GM19438 (cell line): ENCODE data around the gene MCC.
A peak's percentile ranks its signal among the peaks of the same experiment; 100 is the strongest.

Experiments used
- ATAC-seq: cut with Tn5 transposase; IDR thresholded peaks from one replicate; pipeline ENCODE4 v1.9.1; 2021; ENCODE audit warnings: low read depth; ENCODE audit not compliant: unreplicated experiment

MCC gene

DNA sequence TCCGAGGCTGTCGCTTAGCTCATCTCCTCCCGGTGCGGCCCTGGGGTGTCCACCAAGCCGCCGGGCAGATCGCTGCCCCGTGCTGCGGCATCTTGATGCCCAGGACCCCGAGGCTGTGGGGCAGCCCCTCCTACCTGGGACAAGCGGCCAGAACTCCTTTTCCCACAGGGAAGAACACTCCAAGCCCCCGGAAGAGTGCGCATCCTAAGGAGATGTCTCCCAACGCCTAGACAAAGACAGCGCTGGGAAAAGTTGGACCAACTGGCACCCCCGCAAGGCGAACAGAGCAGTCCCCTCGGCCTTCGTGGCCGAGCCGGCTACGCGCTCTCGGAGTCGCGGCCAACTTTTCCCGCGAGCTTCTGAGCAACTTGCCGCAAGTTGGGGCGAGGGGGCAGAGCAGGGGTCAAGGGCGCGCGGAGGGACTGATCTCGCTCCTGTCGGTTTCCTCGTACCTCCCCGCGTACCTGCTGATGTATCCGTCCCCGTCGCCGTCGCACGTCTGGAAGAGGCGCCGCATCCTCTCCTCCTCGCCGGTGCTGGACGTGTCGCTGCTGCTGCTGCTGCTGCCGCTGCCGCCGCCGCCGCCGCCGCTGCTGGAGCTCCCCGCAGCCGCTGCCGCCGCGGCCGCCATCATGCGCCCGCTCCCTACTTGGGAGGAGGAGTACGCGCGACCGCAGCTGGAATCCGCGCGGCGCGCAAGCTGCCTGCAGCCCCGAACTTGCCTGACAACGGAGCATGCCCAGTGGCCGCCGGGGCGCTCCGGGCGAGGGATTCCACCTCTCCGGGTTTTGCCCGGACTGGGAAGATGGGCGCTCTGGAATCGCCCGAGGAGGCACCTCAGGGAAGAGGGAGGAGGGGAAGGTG, at the start of gene MCC:
TSS of gene MCC (minus strand) at position 673 of the 864 bp plus-strand sequence.
- ATAC-seq = no peak

DNA sequence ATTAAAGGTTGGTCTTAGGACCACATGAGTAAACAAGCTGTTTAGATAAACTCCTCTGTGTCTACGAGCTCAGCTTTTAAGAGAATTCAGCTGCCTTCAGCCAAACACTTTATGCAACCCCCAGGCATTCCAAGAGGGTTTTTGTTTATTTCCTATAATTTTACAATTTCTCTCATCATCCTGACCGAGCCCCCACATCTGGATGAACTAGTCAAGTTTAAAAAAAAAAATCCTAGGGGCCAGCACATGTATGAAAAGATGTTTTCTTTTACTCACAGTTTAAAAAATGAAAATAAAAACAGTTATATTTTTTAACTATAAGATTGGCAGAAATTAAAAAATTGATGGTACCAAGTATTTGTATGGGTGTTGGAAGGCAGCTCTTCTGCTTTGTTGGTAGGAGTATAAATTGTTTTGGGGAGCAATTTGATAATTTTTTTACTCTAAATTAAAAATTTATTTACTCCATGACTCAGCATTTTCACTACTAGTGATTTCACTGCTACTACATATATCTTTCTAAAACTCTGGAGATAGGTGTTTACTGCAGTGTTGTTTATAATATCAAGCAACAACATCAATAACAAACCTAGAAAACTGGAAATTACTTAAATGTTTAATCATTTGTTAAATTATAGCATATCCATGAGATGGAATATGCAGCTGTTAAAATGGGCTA, 43.4 kb upstream of the MCC start:
- ATAC-seq = no peak

DNA sequence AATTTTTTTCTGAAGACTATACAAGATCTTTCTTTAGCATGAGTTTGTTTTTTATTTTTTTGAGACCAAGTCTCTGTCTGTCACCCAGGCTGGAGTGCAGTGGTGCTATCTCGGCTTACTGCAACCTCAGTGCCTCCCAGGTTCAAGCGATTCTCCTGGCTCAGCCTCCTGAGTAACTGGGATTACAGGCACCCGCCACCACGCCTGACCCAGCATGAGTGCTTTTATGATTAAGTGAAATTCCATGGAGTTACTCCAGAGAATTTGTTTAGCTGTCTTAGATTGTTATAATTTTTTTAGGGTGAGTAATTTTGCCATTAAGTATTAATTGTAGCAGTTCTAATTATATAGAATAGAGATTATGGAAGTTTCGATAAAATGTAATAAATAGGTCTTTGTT, 39.5 kb upstream of the MCC start:
- no peak for ATAC-seq

DNA sequence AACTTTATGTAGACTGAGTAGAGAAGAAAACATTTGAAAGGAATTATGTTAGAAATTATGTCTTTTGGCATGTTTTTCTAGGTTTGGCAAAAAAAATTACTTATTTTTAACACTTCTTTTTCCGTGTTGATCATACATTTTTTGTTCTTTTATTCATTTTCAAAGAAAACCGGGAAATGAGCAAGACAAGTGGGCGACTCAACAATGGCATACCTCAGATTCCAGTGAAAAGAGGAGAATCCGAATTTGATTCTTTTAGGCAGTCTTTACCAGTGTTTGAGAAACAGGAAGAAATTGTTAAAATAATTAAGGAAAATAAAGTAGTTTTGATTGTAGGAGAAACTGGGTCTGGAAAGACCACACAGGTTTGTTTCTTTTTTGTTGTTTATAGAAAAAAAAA, 38.2 kb upstream of the MCC start:
- no peak for ATAC-seq

DNA sequence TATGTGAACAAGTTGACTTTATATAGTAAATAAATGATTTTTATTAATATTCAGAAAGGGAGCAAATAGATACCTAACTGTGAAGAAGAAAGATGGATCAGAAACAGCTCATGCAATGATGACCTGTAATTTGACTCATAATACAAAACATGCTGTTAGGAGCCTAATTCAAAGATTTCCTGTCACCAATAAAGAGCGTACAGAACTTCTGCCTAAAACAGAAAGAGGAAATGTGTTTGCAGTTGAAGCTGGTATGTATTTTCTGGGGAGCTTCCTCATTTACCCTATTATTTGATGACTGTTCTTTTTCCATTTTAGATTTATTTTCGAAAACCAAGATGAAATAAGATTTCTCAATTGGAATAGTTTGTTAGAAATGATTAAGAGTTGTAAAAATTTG, 36.7 kb upstream of the MCC start:
- ATAC-seq = no peak

DNA sequence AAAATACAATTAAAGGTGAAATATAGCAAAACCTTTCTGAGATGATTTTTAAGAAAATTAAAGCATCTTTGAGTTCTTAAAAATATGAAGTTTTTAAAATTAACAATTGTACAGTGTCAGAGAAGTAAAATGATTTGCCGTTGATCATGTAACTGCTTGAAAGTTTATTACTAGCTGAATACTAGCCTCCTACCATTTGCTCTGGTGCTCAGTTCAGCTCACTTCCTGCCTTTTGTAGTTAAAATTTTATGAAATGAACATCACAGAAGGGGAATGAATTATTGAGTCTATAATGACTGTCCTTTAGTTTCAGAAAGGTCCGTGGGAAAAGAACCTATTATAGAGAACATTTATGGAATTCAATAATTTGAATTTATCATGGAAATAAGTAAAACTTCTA, 34.9 kb upstream of the MCC start:
- no peak for ATAC-seq

DNA sequence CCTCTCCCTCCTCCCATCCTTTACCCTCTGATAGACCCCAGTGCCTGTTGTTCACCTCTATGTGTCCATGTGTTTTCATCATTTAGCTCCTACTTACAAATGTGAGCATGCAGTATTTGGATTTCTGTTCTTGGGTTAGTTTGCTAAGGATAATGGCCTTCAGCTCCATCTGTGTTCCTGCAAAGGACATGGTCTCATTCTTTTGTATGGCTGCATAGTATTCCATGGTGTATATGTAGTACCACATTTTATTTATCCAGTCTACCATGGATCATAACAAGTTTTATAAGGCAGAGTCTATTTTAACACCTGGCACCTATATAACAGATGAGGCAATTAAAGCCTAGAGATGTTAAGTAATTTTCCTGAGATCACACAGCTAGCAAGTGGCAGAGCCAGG, 32.6 kb upstream of the MCC start:
- ATAC-seq = no peak

DNA sequence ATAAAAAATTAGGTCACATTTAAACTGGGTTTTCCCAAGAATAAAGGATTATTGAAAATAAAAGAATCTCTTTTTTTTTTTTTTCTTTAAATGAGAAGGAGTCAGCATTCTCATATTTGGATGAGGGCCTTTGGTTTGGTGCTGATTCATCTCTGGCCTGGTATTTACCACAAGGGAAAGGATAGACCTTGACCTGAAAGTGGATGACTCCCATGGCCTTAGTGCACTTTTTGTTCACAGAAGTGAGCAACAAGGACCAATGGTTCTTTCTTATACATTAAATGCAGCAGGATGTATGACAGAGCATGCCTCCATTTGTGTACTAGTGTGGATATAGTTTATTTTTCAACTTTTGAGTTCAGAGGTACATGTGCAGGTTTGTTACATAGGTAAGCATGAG, 32.2 kb upstream of the MCC start:
- ATAC-seq = no peak

DNA sequence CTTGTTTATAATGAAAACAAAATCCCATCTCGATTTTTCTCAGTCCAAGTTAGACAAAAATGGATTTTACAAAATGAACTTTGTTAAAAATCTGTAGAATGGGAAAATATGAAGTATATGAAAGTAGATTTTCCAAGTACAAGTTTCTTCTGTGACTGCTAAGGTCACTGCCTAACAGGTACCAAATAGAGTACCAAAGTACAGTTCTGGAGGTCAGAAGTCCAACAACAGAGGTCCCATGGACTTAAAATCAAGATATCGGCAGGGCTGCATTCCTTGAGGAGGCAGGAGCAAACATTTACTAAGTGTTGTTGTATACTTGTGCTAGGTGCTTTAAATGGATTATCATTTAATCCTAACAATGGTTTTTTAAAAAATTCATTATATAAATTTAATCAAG, 31.2 kb upstream of the MCC start:
- no peak for ATAC-seq

DNA sequence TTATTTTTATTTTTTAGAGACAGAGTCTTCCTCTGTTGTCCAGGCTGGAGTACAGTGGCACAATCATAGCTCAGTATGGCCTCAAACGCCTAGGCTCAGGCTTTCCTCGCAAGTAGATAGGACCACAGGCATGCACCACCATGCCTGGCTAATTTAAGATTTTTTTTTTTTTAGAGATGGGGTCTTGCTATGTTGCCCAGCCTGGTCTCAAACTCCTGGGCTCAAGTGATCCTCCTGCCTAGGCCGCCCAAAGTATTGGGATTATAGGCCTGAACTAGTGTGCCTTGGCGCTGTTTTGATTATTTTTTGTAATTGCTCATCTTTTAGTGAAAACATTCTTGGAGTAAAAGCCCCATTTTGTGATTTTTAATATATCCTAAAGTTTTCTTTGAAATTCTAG, 30.6 kb upstream of the MCC start:
- no peak for ATAC-seq

DNA sequence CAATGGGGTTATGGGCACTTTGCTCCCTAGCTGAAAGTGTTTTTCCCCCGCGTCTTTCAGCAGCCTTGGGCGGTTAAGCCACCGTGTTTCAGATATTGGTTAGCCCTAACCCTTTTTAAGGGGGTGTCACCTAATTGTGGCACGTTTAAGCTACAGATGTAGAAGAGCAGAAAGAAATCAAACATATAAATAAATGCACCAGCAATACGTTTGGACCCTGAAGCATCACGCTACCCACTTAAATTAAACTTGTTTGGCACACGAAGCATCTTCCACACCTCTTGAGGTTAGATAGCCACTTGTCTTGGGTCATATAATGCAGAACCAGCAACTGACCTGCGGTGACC, 26.0 kb upstream of the MCC start:
- ATAC-seq = no peak

DNA sequence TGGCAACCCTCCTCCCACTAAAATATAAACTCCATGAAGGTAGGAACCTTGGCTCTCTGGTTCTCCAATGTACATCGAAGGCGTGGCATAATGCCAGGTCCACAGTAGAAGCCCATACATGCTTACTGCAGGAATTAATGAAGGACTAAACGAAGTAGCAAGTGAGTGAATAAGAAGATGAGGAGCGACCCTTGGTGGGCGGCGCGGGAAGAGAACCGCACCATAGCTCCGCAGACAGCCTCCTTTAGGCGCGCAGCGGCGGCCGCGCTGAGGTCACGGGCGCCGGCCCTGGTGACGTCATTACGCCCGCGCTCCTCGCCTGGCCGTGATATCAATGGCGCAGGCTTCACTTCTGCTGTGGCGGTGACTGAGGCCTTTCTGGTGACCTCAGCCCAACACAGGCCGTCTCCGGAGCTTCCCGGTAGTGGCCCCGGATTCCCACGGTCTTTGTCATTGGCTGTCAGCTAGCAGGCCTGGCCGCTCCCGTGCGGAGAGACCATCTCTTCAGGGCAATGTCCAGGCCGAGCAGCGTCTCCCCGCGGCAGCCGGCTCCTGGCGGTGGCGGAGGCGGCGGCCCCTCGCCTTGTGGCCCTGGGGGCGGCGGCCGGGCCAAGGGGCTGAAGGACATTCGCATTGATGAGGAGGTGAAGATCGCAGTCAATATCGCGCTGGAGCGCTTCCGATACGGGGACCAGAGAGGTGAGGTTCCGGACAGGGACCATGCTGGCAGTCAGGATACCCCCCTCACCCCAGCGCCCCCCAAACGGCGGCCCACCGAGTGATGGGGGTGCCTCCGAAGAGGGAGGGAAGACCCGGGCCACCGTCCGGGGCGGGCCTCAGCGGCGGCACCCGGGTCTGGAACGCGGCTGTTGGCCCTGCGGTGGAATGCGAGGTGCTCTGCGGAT, 25.4 kb upstream of the MCC start, which contains the start of gene YTHDC2:
TSS of gene YTHDC2 (plus strand) at position 311 of the 905 bp plus-strand sequence. CDS start at position 513, 202 bp downstream.
- ATAC-seq = peak; percentile 98

DNA sequence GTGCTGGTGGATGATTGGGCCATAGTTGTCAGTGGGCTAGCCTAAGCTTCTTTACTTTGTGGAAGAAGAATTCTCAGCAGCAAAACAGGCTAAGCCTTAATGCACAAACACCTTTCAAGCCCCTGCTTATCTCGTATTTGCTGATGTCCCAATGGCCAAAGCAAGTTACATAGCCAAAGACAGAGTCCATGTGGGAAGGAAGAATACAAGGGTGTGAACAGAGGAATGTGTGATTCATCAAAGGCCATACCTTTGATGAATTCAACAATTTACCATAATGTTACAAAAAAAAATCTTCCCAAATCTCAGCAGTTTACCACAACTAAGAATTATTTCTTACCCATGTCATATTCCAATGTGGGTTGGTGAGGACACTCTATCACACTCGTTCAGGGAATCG, 24.1 kb upstream of the MCC start:
- ATAC-seq = no peak

DNA sequence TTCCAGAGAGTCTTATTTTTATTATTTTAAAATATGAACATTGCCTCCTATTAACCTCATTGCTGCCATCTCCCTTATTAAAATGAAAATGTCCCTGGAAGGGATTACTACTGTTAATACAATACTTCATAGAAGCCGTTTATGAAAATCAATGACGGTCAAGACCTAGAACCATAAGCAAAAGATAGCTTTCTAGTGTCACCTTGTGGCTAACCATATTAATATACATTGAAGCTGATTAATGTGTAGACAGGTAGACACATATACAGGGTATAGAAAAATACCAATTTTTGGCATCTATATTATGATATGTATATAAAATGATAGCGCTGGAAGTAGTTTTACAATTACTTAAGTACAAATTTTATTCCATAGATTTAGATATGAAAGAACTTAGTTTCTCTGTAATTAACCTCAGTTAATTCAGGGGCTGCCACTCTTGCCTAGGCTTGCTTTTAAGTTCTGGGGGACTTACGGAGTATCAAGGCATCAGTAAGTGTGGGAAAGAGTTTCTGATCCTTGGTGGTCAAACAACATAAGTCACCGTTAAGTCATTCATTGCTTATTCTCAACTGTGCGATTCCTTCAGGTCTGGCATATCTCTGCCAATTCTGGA, 22.7 kb upstream of the MCC start:
- ATAC-seq = no peak

DNA sequence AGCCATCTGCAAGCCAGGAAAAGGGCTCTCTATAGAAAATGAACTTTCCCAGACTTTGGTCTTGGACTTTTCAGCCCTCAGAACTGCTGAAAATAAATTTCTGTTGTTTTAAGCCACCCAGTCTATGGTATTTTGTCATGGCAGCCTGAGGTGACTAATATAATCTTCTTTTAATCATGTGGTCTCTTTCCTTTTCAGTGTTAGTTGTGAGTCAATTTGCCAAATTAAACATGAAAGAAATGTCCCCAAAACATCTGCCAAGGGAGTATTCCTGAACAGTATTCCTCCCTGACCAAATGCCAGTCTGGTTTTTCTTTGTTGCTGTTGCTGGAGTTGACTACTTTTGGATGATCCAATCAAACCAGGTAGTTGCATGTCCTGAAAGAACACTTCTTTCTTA, 20.5 kb upstream of the MCC start:
- no peak for ATAC-seq

DNA sequence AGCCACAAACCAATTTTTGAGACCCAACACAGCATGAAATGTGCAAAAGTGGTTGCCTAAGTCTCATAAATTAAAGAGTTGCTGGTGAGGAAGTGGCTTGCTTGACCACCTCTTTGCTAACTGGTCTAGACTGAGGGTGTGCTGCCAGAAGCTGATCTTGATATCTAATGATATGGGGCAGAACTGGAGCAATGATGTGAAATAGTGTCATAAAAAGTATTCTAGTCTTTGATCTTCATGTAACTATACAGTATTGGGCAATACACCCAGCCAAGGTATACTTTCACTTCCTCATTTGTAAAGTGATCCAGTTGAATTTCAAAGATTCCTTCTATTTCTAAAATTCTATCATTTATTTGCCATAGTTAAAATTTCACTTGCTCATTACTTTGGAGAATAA, 19.3 kb upstream of the MCC start:
- ATAC-seq = no peak

DNA sequence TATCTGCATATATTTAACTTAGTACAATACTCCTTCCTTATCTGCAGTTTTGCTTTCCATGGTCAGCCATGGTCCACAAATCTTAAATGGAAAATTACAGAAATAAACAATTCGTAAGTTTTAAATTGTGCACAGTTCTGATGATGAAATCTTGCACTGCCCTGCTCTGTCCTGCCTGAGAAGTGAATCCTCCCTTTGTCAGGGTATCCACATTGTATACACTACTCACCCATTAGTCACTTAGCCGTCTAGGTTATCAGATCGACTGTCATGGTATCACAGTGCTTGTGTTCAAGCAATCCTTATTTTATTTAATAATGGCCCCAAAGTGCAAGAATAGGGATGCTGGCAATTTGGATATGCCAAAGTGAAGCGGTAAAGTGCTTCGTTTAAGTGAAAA, 16.9 kb upstream of the MCC start:
- no peak for ATAC-seq

DNA sequence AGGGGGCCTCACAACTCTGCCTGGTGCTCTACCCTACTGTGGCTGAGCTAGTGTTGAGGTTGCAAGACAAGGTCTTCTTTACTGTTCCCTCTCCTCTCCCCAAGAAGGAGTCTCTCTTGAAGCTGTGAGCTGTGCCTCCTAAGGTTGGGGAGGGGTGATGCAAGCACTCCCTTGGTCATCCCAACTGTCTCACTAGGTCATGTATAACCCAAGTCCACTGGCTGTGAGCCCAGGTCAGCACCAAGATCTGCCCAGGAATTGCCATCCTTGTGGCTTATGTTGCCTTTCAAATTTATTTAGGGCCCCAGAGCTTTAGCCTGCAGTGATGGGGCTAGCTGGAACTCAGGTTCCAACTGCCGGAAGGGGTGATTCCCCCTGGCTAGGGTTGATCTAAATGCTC, 14.9 kb upstream of the MCC start:
- no peak for ATAC-seq

DNA sequence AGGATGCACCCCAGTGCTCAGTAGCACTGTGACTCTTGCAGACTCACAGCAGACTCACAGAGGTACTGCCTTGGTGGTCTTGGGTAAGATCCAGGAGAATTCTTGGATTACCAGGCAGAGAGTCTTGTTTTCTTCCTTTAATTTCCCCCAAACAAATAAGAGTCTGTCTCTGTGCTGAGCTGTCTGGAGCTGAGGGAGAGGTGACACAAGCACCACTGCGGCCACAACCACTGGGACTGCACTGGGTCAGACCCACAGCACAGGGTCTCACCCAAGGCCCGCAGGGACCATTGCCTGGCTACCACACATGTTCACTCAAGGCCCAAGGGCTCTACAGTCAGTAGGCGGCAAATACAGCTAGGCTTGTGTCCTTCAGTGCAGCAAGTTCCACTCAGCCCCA, 13.8 kb upstream of the MCC start:
- ATAC-seq = no peak

DNA sequence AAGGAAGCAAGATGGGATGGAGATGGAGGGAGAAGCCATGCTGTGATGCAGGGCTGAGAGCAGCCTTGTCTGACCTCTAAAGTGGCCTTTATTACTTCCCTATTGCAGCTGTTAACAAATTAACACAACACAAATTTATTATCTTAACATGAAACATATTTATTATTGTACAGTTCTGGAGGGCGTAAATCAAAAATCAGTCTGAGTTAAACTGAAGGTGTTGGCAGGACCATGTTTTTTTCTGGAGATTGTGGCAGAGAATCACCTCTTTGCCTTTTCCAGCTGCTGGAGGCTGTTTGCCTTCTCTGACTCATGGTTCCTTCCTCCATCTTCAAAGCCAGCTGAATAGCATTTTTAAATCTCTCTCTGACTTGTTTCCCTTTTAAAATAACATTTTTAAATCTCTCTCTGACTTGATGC, 7.2 kb upstream of the MCC start:
- ATAC-seq = no peak

DNA sequence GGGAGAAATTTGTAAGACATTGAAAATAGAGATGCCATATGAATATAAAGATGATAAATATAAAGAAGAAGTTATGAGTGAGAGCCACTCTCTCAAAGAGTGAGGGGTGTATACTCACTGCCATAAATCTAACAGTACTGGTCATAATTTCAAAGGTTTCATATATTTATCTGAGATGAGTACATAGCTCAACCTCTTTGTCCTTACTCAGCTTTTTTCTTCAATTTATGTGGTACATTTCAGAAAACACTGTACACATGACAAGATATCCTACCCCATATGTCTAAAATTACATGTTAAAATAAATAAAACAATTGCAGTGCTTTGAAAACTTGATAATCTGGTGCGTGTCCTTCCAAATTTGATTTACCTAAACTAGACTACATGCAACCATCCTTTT, 5.2 kb upstream of the MCC start:
- no peak for ATAC-seq
